Hematopoietic multipotent progenitor cell treated with erythropoietin and hydrocortisone succinate and interleukin-3 and kit ligand, for 15 days (in vitro differentiated cells): ENCODE data around the gene AHDC1.

Experiments used
- DNase-seq: peaks from one replicate; pipeline ENCODE4 v3.0.0-alpha.2; 2015; ENCODE audit warnings: low spot score

AHDC1 gene

DNA sequence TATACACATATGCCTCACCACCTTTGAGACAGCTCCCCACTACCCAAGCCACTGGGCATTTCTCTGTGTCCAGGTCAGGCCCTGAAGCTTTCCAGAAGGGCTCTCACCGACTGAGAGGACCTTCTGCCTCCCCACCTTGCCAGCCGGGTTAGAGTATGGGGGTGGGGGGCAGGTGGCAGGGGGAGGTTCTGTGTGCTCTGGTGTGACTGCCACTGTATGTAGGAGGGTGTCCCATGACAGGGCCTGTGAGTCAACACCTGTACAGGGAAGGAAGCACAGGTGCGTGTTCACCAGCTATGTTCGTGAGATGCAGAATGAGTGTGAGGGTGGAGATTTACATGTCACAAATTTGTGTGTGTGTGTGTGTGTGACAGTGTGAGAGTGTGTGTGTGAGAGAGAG is 7.0 kb downstream of the AHDC1 start:
- DNase-seq: no peak

DNA sequence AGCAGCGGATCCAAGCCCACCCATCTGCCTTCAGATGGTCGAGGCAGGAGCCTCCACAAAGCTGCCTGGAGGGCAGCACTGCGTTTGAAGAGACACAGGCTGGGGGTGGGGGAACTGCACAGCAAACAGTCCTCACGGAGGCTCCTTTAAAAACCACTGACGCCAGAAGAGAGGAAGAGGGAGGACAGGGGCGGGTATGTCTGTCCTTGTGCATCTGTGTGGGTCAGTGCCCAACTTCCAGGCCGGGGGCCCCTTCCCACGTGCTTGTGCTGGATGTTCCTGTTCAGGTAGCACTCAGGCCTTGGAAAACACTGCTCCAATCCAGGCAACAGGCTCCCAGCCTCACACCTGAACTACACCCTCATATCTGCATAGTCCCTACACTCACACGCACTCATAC is 7.7 kb downstream of the AHDC1 start:
- no peak for DNase-seq

- DNase-seq: no peak
Measured at GRCh38 chr1:27595597-27595996, 8.3 kb downstream of the AHDC1 start.

GRCh38 chr1:27594564-27595510 is 9.1 kb downstream of the AHDC1 start:
- DNase-seq: no peak

GRCh38 chr1:27593678-27594563 is 10.0 kb downstream of the AHDC1 start:
- DNase-seq: no peak

DNA sequence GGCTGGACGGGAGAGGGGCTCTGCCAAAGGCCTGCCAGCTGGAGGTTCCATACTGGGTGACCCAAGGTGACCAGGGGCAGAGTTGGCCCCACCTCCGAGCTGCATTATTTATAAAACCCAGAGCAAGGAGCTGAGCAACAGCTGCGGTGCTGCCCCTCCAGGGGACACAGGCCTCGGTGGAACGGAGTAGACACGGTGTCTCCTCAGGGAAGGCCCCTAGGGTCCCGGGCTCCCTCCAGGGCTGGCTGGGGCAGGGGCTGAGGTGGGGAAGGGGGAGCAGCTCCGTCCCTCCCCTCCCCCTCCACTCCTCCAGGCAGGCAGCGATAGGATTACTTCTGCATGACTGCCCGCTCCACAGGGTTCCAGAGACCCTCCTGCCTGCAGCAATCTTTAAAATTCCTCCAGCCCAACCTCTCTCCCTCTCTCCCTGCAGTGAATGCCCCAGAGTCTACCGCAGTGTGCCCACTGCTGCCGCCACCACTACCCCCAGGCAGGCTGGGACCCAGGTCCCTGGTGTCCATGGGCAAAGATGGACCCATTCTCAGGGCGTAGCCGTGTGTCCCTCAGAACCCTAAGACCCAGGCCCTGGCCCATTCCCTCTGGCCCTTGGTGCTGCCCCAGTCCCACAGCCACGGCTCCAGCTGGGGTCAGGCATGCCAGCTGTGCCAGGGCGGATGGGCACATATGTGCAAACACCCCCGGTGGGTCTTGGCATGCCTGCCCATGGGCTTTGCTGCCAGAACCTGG is 10.8 kb downstream of the AHDC1 start:
- DNase-seq: no peak

DNA sequence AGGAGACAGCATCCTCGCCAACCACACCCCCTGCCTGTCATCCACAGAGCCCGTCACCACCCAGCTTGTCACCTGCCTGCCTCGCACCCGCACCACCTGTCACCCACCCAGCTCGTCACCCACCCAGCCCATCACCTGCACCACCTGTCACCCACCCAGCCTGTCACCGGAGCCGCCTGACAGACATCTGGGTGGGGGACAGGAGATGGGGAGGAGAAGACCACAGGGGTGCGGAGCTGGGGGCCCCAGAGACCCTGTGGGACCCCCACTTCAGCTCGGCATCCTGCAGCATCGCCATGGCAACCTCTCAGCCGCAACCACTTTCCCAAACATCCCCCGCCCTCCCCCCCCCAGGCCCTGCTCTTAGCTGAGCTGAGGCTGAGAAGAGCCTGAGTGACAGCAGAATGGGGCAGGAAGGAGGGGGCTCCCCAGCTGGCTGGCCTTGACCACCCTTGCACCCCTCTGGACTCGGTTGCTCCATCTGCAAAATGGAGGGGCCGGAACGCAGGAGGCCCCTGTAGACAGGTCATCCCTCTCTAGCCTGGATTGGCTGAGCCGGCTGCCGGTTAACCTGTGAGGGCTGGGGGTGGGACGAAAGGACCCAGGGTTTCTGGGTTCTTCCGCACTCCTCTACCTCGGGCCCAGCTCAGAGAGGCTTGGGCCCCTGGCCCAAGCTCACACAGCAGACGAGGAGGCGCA is 11.6 kb downstream of the AHDC1 start:
- no peak for DNase-seq

GRCh38 chr1:27591622-27592021 is 12.3 kb downstream of the AHDC1 start:
- no peak for DNase-seq

- DNase-seq: no peak
Measured at GRCh38 chr1:27590917-27591508, 12.9 kb downstream of the AHDC1 start.

GRCh38 chr1:27589841-27590426 is 14.0 kb downstream of the AHDC1 start:
- no peak for DNase-seq

DNA sequence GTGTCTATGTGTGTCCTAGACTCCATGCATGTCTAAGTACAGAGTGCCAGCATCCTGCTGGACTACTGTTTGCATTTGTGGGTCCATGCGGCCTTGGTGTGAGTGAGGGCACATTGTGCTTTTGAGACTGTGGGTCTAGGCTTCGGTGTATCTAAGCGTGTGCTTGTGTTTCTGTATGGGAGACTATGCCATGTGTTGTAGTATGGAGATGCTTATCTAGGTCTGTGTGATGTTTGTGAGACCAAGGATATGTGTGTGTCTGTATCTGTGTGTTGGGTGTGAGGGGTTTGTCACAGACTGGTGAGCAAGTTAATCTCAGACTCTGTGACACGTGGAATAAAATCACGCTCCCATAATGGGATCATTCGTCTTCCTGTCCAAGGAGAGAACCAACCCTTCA is 14.5 kb downstream of the AHDC1 start:
- DNase-seq: no peak

GRCh38 chr1:27588256-27589232 is 15.4 kb downstream of the AHDC1 start:
- DNase-seq: no peak

DNA sequence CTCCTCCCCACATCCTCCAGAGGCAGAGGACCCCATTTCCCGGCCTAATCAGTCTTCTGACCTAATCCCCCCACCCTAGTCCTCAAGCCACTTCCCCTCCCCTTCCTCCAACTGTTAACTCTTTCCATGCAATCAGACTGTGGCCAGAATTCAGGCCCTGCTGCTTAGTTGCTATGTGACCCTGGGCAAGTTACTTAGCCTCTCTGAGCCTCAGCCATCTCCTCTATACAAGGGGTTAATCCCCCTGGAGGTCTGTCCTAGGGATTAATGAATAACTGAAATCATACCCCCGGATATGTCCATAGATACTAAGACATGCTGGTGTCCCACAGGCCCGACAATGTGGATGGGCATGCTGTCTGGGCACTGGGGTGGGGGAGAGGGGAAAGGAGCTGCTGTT is 18.3 kb downstream of the AHDC1 start:
- DNase-seq: no peak

- DNase-seq: no peak
Measured at GRCh38 chr1:27584453-27584852, 19.5 kb downstream of the AHDC1 start.

DNA sequence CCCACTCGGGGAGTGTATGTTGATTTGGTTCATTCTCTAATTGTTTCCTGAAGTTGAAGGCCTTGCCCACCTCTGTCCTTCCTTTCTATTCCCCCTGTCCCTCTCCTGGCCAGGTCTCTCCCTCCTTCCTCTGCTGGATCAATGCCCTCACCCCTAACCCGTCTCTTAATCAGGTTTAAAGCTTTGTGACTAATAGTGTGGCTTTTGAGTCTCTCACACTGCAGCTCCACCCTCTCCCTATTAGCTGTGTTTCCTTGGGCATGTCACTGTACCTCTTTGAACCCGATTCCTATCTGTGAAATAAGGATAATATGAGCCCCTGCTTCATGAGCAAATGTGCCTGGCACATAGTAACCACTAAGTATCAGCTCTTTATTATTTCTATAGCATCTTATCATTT is 20.5 kb downstream of the AHDC1 start:
- DNase-seq: no peak

DNA sequence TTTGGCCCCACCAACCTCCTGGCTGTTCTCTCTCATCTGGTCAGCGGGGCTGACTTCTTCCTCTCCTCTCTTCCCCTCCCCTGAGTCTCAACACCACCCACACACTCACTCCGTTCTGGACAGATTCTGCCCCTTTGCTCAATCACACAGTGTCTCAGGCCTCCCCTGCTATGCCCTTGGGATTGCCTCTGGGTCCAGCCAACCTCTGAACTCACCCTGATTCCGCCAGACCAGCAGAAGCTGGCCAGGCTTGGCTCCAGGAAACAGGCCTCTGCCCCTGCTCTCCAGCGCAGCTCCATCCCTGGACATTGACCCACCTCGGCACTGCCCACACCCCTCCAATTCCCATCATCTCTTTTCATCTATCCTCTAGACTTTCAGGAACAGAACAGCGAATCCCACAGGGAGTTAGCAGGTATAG is 22.1 kb downstream of the AHDC1 start:
- DNase-seq: no peak

- DNase-seq: no peak
Measured at GRCh38 chr1:27577504-27578188, 26.3 kb downstream of the AHDC1 start.

DNA sequence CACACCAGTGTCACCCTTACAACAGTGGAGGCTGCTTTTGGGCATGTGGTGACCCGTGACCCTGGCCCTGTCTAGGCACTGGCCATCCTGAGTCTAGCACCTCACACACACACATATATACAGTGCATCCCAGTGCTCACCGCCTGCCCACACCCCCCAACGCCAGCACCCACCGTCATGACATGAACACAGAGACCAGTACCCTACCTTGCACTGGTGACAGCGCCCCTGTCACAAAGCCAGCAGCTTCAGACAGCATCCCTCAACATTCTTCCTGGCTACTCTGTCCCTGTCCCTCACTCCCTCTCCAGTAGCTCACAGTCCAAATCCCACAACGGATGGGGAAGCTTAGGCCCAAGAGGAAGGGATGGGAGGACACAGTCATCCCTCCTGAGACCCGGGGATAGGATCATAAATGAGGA is 27.1 kb downstream of the AHDC1 start:
- no peak for DNase-seq

GRCh38 chr1:27575840-27576331 is 28.1 kb downstream of the AHDC1 start:
- DNase-seq: no peak
